K562 (cell line): Measurements from ENCODE around the gene JSRP1. TPM values are rescaled to one million over a fixed set of nuclear protein-coding genes. Genes with fewer than 3 reads are reported as not detected.
A peak's percentile ranks its signal among the peaks of the same experiment; 100 is the strongest.

ENCODE experiments used
- ATAC-seq: fragments of 200-7000 bp; cut with Tn5 transposase; 3 replicates; pipeline ENCODE4 v1.9.1; 2020; ENCODE audit warnings: moderate library complexity
- BruUV-seq: library from RNA; stranded (reverse); fragments of 400-500 nt; replicated peaks from 2 replicates; lab custom pipeline; 2021; lab: Mats Ljungman, UMichigan
- CTCF ChIA-PET: fragments of 300-600 bp; formaldehyde crosslinking; extraction: SDS; loops from one replicate; lab custom pipeline; 2021; ENCODE audit warnings: low intra/inter-chr PET ratio; lab: Yijun Ruan, JAX
- POLR2A ChIA-PET: fragments of 300-600, 350-650 bp; sonication (Branson Sonifier 250); formaldehyde crosslinking; extraction: SDS; loops from one replicate; lab custom pipeline; 2021; ENCODE audit warnings: antibody characterized with exemption, inconsistent platforms; lab: Yijun Ruan, JAX
- DNase-seq, 4 experiments: peaks; one replicate each; pipeline versions ENCODE4 v3.0.0 to v3.0.0-alpha.2; 2011 to 2018; ENCODE audit warnings: low spot score in 3 of 4, mixed read lengths in 3 of 4; ENCODE audit errors: extremely low read depth in 1 of 4
- FAIRE-seq: peaks from 2 replicates; lab custom pipeline; 2011; peaks lifted over from hg19 to GRCh38; lab: Jason Lieb, UNC
- H2AFZ ChIP-seq: 2 replicates; pipeline ENCODE4 v1.6.0; 2011; ENCODE audit warnings: low read depth, low read length, control low read depth, inconsistent platforms
- H3K27ac ChIP-seq: fragments of 200-600 bp; 3 replicates; pipeline ENCODE4 v1.8.0; 2011; ENCODE audit warnings: low read depth, mild to moderate bottlenecking, control low read depth, inconsistent platforms, low read length, moderate library complexity, mixed read lengths; ENCODE audit errors: extremely low read depth
- H3K27me3 ChIP-seq, 2 experiments: fragments of 300-600 bp in 1 of 2; 2 replicates in 1 of 2; 3 replicates in 1 of 2; pipeline versions ENCODE4 v1.6.0 to v1.8.0; 2011; ENCODE audit warnings: inconsistent platforms in 2 of 2, low read length in 2 of 2, mild to moderate bottlenecking in 1 of 2, mixed read lengths in 1 of 2, moderate library complexity in 1 of 2; ENCODE audit not compliant: control insufficient read depth in 2 of 2, insufficient read depth in 2 of 2
- H3K36me3 ChIP-seq: fragments of 300-600 bp; 3 replicates; pipeline ENCODE4 v1.8.0; 2011; ENCODE audit warnings: mild to moderate bottlenecking, low read length, inconsistent platforms; ENCODE audit not compliant: control insufficient read depth, insufficient read depth
- H3K4me1 ChIP-seq, 2 experiments: fragments of 200-600 bp in 1 of 2; replicated peaks in 1 of 2; 2 replicates in 1 of 2; 3 replicates in 1 of 2; pipeline versions ENCODE4 v1.5.1 to v1.8.0; 2011; ENCODE audit warnings: inconsistent platforms in 2 of 2, low read length in 2 of 2, mild to moderate bottlenecking in 1 of 2, mixed read lengths in 1 of 2, moderate library complexity in 1 of 2; ENCODE audit not compliant: control insufficient read depth in 2 of 2, insufficient read depth in 2 of 2
- H3K4me2 ChIP-seq: 2 replicates; pipeline ENCODE4 v1.6.1; 2011; ENCODE audit warnings: low read length, control low read depth, inconsistent platforms, mixed read lengths; ENCODE audit not compliant: insufficient read depth
- H3K4me3 ChIP-seq: fragments of 200-600 bp; sonication (generic), shearing (Covaris generic); 2 replicates; pipeline ENCODE4 v1.5.1; 2016; ENCODE audit warnings: control low read depth, inconsistent platforms
- H3K79me2 ChIP-seq: fragments of 200-600 bp; 3 replicates; pipeline ENCODE4 v1.8.0; 2011; ENCODE audit warnings: low read length, inconsistent platforms; ENCODE audit not compliant: control insufficient read depth, insufficient read depth
- H3K9ac ChIP-seq, 2 experiments: 2 replicates each; pipeline versions ENCODE4 v1.6.0 to v1.6.1; 2011; ENCODE audit warnings: low read depth in 2 of 2, low read length in 2 of 2, control low read depth in 1 of 2, inconsistent platforms in 1 of 2, mild to moderate bottlenecking in 1 of 2, mixed read lengths in 1 of 2; ENCODE audit not compliant: insufficient read depth in 1 of 2
- H3K9me1 ChIP-seq: one replicate; pipeline ENCODE4 v1.6.0; 2011; ENCODE audit warnings: inconsistent platforms, mild to moderate bottlenecking, low read length, moderate library complexity; ENCODE audit not compliant: control insufficient read depth, insufficient read depth
- H3K9me3 ChIP-seq: replicated peaks from 2 replicates; pipeline ENCODE4 v1.5.1; 2011; ENCODE audit warnings: low read depth, low read length, inconsistent platforms; ENCODE audit not compliant: control insufficient read depth, insufficient read depth
- H4K20me1 ChIP-seq: replicated peaks from 2 replicates; pipeline ENCODE4 v1.6.1; 2011; ENCODE audit warnings: low read length, inconsistent platforms, mixed read lengths; ENCODE audit not compliant: control insufficient read depth, insufficient read depth
- CTCF ChIP-seq, 3 experiments: IDR thresholded peaks in 2 of 3; conservative IDR thresholded peaks in 1 of 3; 2 replicates each; pipeline ENCODE4 v1.5.1; 2011 to 2012; ENCODE audit warnings: low read length in 3 of 3, mild to moderate bottlenecking in 3 of 3, control low read depth in 2 of 3, improper control_type of control experiment in 1 of 3, inconsistent platforms in 1 of 3, low read depth in 1 of 3, mixed read lengths in 1 of 3, moderate library complexity in 1 of 3; ENCODE audit not compliant: insufficient read depth in 2 of 3
- RB1 ChIP-seq: fragments of 450-650 bp; IDR thresholded peaks from 2 replicates; pipeline ENCODE4 v1.6.1; 2017; ENCODE audit warnings: low read depth, mild to moderate bottlenecking
- RBM22 ChIP-seq: fragments of 200-400 bp; formaldehyde crosslinking; IDR thresholded peaks from 2 replicates; pipeline ENCODE4 v1.6.1; 2018; ENCODE audit warnings: low read length, low read depth; ENCODE audit not compliant: poor library complexity, severe bottlenecking
- ZNF384 ChIP-seq: IDR thresholded peaks from 2 replicates; pipeline ENCODE4 v1.6.1; 2012; ENCODE audit warnings: low read depth, low read length, improper control_type of control experiment
- WGBS: fragments of 100-300 bp; shearing (Covaris generic); methylation state at CpG from one replicate; pipeline ENCODE4 v1.1.6; 2016; ENCODE audit warnings: low coverage, mixed read lengths; ENCODE audit not compliant: insufficient coverage; ENCODE audit errors: missing lambda C conversion rate; 5-methylcytosine and 5-hydroxymethylcytosine counted together
- in situ Hi-C: fragments of 300-500 bp; cut with MboI; formaldehyde crosslinking; loops from 4 replicates; pipeline ENCODE4 v1.15.0; 2018; ENCODE audit warnings: inconsistent platforms, mixed read lengths
- intact Hi-C: fragments of 100-400 bp; cut with micrococcal nuclease; formaldehyde crosslinking; loops from 2 replicates; pipeline ENCODE4 v1.14.2; 2022
- polyA plus RNA-seq, 8 experiments: library from polyadenylated mRNA; depleted of rRNA in 4 of 8; stranded (reverse) in 5 of 8; unstranded in 3 of 8; fragments of >200 nt; fragmentation: Nextera tagmentation in 2 of 8; fragmentation: Illumina TruSeq in 1 of 8; extraction: Ambion mirVana in 2 of 8; extraction: Trizol in 1 of 8; gene quantifications; 2 replicates each; pipeline versions ENCODE4 v1.2.1 to v1.2.3, GENCODE V29; 2011 to 2014; ENCODE audit warnings: inconsistent platforms in 1 of 8, missing spikeins in 1 of 8
- total RNA-seq, 7 experiments: library from RNA; depleted of rRNA in 6 of 7; stranded (reverse); fragments of >200 nt in 6 of 7; fragmentation: Illumina TruSeq in 2 of 7; extraction: Trizol in 2 of 7; gene quantifications; 2 replicates each; pipeline versions ENCODE4 v1.2.1 to v1.2.3, GENCODE V29; 2011 to 2021; ENCODE audit warnings: low replicate concordance in 1 of 7
- TF ChIP-seq, protein P1 (sequence below): fragments of 450-650 bp; IDR thresholded peaks from 2 replicates; pipeline ENCODE4 v1.6.1; 2018; ENCODE audit warnings: mild to moderate bottlenecking, low read depth; ENCODE audit not compliant: partially characterized antibody
- TF ChIP-seq, protein P2 (sequence below): fragments of 200-400 bp; formaldehyde crosslinking; IDR thresholded peaks from 2 replicates; pipeline ENCODE4 v1.6.1; 2017; ENCODE audit warnings: mild to moderate bottlenecking, low read depth, low read length, moderate library complexity

The JSRP1 gene
- total and polyA plus RNA-seq, 9 of the 15 experiments (the other 6 are each of a cell fraction or from before 2014, with no cell fraction given) = 0.08 to 1.2 (median 0.51) TPM; not detected in 4

GRCh38 chr19:2221918-2222317 lies 34.3 kb downstream of the JSRP1 start:
- BruUV-seq = no TSS peak
- DNase-seq (no peak), FAIRE-seq (no peak), ATAC-seq (no peak)
- POLR2A ChIA-PET = interaction anchor here (1.5 kb wide), 1 partner anchor 9 kb away, joined by 9 read pairs; no protein-coding TSS in a partner anchor
- TF ChIP-seq CTCF (IDR thresholded peaks at IDR 0.05 in 2 of 3, conservative IDR thresholded peaks at IDR 0.05 in 1 of 3; ENCODE audit: insufficient read depth in 2 of 3, low read depth in 1 of 3, low read length in 3 of 3) (0 out of 6 replicates have a peak, but pooled peaks of 1 of the 3 experiments have one; percentile 11), RB1 (no peak), ZNF384 (no peak), RBM22 (peak; percentile 56)
- TF ChIP-seq, protein P1, sequence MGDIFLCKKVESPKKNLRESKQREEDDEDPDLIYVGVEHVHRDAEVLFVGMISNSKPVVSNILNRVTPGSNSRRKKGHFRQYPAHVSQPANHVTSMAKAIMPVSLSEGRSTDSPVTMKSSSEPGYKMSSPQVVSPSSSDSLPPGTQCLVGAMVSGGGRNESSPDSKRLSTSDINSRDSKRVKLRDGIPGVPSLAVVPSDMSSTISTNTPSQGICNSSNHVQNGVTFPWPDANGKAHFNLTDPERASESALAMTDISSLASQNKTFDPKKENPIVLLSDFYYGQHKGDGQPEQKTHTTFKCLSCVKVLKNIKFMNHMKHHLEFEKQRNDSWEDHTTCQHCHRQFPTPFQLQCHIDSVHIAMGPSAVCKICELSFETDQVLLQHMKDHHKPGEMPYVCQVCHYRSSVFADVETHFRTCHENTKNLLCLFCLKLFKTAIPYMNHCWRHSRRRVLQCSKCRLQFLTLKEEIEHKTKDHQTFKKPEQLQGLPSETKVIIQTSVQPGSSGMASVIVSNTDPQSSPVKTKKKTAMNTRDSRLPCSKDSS = no peak
- TF ChIP-seq, protein P2, sequence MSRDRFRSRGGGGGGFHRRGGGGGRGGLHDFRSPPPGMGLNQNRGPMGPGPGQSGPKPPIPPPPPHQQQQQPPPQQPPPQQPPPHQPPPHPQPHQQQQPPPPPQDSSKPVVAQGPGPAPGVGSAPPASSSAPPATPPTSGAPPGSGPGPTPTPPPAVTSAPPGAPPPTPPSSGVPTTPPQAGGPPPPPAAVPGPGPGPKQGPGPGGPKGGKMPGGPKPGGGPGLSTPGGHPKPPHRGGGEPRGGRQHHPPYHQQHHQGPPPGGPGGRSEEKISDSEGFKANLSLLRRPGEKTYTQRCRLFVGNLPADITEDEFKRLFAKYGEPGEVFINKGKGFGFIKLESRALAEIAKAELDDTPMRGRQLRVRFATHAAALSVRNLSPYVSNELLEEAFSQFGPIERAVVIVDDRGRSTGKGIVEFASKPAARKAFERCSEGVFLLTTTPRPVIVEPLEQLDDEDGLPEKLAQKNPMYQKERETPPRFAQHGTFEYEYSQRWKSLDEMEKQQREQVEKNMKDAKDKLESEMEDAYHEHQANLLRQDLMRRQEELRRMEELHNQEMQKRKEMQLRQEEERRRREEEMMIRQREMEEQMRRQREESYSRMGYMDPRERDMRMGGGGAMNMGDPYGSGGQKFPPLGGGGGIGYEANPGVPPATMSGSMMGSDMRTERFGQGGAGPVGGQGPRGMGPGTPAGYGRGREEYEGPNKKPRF = no peak
- no peak overlapping the region for H3K4me3 ChIP-seq
- CTCF ChIA-PET = no interaction called here
- H3K9me3 ChIP-seq = no peaks in the 10 kb centered on the region
- H3K4me1 ChIP-seq = peaks cover 0 to 26% of the 10 kb centered on the region in 2 experiments; a peak in 1 of 5 replicates
- no peak overlapping the region; a peak in 1 of 4 replicates for H3K9ac ChIP-seq
- no peaks in the 10 kb centered on the region for H3K9me1 ChIP-seq
- H2AFZ ChIP-seq = no peak overlapping the region
- in situ Hi-C loops (no loop called here), intact Hi-C loops (no loop called here)
- no peaks in the 10 kb centered on the region for H3K27me3 ChIP-seq
- H3K36me3 ChIP-seq = peaks cover 93% of the 10 kb centered on the region; the same call in 2 of the 3 replicates
- no peak overlapping the region for H3K4me2 ChIP-seq
- H4K20me1 ChIP-seq = no peaks in the 10 kb centered on the region
- 97% methylated on average over 14 of the region's 20 CpGs for WGBS
- H3K27ac ChIP-seq = no peak overlapping the region
- H3K79me2 ChIP-seq = no peaks in the 10 kb centered on the region
